BJ (cell line): Measurements from ENCODE around the gene TUBGCP4. TPM values are rescaled to one million over a fixed set of nuclear protein-coding genes. Genes with fewer than 3 reads are reported as not detected.
"Not testable (repeated sequence)": the region's sequence is repeated elsewhere in the genome, so short reads cannot be mapped to it uniquely, and the experiment has no call there.

Experiments used
- CTCF ChIA-PET: fragments of 350-600 bp; formaldehyde crosslinking; extraction: SDS; loops from one replicate; lab custom pipeline; 2021; ENCODE audit warnings: antibody characterized with exemption, inconsistent platforms; lab: Yijun Ruan, JAX
- POLR2A ChIA-PET: fragments of 300-600 bp; sonication (Branson Sonifier 250); formaldehyde crosslinking; extraction: SDS; loops from one replicate; lab custom pipeline; 2021; ENCODE audit warnings: antibody characterized with exemption; lab: Charles Lee
- DNase-seq: peaks from one replicate; pipeline ENCODE4 v3.0.0-alpha.2; 2011; ENCODE audit warnings: low read depth
- H3K27me3 ChIP-seq: 2 replicates; pipeline ENCODE4 v1.6.0; 2011; ENCODE audit warnings: low read length; ENCODE audit not compliant: control insufficient read depth, insufficient read depth
- H3K36me3 ChIP-seq: 2 replicates; pipeline ENCODE4 v1.5.1; 2011; ENCODE audit warnings: low read length; ENCODE audit not compliant: control insufficient read depth, insufficient read depth
- H3K4me3 ChIP-seq: 2 replicates; pipeline ENCODE4 v1.5.1; 2011; ENCODE audit warnings: low read depth, mild to moderate bottlenecking, control low read depth, low read length
- CTCF ChIP-seq: IDR thresholded peaks from 2 replicates; pipeline ENCODE4 v1.5.1; 2011; ENCODE audit warnings: low read depth, mild to moderate bottlenecking, control low read depth, inconsistent platforms, low read length, moderate library complexity; ENCODE audit not compliant: insufficient read depth
- polyA plus RNA-seq: library from polyadenylated mRNA; depleted of rRNA; stranded (reverse); fragments of >200 nt; gene quantifications from 2 replicates; pipeline ENCODE4 v1.2.3, GENCODE V29; 2011

Gene TUBGCP4
- polyA plus RNA-seq, 1 experiment: 10.3 TPM

- Histone ChIP-seq H3K4me3 (no peak overlapping the region), H3K27me3 (no peaks in the 10 kb centered on the region), H3K36me3 (peaks cover 8% of the 10 kb centered on the region)
- ChIA-PET POLR2A (no interaction called here), CTCF (no interaction called here)
- TF ChIP-seq CTCF: no peak
- no peak for DNase-seq
These were observed 12.2 kb downstream of the TUBGCP4 start for GRCh38 chr15:43383070-43383469.

- POLR2A ChIA-PET: no interaction called here
These were observed 19.8 kb downstream of the TUBGCP4 start for GRCh38 chr15:43390723-43391122.

GRCh38 chr15:43393592-43393991 lies 22.7 kb downstream of the TUBGCP4 start:
- H3K27me3 ChIP-seq, POLR2A ChIA-PET, CTCF ChIA-PET, DNase-seq, H3K36me3 ChIP-seq, H3K4me3 ChIP-seq: not testable (repeated sequence)

More at GRCh38 chr15:43390723-43391122, 19.8 kb downstream of the TUBGCP4 start:
- CTCF ChIA-PET: interaction anchor here (0.9 to 2.7 kb wide), 3 partner anchors 12 to 38 kb away, joined by 3 to 10 read pairs (median 4); no protein-coding TSS in a partner anchor
- Histone ChIP-seq H3K4me3 (no peak overlapping the region), H3K27me3 (no peaks in the 10 kb centered on the region), H3K36me3 (peaks cover 8% of the 10 kb centered on the region)
- no peak for TF ChIP-seq CTCF
- no peak for DNase-seq

- POLR2A ChIA-PET: no interaction called here
- CTCF ChIA-PET: interaction anchor here (1.3 kb wide), 1 partner anchor 27 kb away, joined by 5 read pairs; no protein-coding TSS in a partner anchor
- Histone ChIP-seq H3K27me3 (no peaks in the 10 kb centered on the region), H3K36me3 (peaks cover 8% of the 10 kb centered on the region), H3K4me3 (no peak overlapping the region)
- no peak for DNase-seq
- no peak for TF ChIP-seq CTCF
These were observed 31.4 kb downstream of the TUBGCP4 start for GRCh38 chr15:43402255-43402654.

- H3K36me3 ChIP-seq: peaks cover 15% of the 10 kb centered on the region
- no peaks in the 10 kb centered on the region for H3K27me3 ChIP-seq
- no peak for TF ChIP-seq CTCF
- no peak overlapping the region for H3K4me3 ChIP-seq
- ChIA-PET CTCF (interaction anchor here (1.3 kb wide), 1 partner anchor 28 kb away, joined by 5 read pairs; no protein-coding TSS in a partner anchor), POLR2A (no interaction called here)
- no peak for DNase-seq
These were observed 32.7 kb downstream of the TUBGCP4 start for GRCh38 chr15:43403616-43404015.

GRCh38 chr15:43404130-43404529 lies 33.2 kb downstream of the TUBGCP4 start:
- ChIA-PET POLR2A (no interaction called here), CTCF (no interaction called here)
- Histone ChIP-seq H3K4me3 (no peak overlapping the region), H3K36me3 (peaks cover 18% of the 10 kb centered on the region), H3K27me3 (no peaks in the 10 kb centered on the region)
- TF ChIP-seq CTCF: no peak
- no peak for DNase-seq
